Activated CD4-positive, alpha-beta T cell treated with anti-CD3 and anti-CD28 coated beads, Interleukin-2, amount 50 U/mL, for 16 hours (primary cell): Measurements from ENCODE around the gene GEMIN4.
"Not testable (repeated sequence)": the region's sequence is repeated elsewhere in the genome, so short reads cannot be mapped to it uniquely, and the experiment has no call there.

Source experiments
- DNase-seq: peaks from one replicate; pipeline ENCODE4 v3.0.0-alpha.2; 2020

Gene GEMIN4

GRCh38 chr17:699345-699744 lies 52.7 kb downstream of the GEMIN4 start:
- DNase-seq, result no peak

DNA sequence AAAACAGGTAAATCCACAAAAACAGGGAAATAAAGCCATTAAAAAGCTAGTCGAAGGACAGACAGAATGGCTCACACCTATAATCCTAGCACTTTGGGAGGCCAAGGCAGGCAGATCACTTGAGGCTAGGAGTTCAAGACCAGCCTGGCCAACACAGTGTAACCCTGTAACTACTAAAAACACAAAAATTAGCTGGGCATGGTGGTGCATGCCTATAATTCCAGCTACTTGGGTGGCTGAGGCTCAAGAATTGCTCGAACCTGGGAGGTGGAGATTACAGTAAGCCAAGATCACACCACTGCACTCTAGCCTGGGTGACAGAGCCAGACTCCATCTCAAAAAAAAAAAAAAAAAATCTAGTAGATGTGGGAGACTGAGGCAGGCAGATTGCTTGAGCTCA lies 54.0 kb downstream of the GEMIN4 start:
- not testable (repeated sequence) for DNase-seq

DNA sequence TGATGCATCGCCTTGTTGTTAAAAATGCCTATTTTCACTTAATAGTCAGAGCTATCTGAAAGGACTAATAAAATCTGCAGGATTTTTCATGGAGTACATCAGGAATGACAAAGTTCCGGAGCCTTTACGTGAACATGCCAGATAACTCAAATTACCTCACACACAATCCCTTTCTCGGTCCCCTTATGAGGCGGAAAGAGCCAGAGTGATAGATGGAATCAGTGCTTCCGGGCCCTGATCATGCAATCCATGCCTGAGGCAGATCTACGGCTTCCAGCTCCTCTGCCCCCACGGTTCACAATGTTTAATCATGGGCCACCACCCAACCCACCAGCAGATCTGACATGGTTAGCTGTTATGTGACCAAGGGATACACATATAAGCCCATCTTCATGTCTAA lies 54.4 kb downstream of the GEMIN4 start:
- no peak for DNase-seq

DNA sequence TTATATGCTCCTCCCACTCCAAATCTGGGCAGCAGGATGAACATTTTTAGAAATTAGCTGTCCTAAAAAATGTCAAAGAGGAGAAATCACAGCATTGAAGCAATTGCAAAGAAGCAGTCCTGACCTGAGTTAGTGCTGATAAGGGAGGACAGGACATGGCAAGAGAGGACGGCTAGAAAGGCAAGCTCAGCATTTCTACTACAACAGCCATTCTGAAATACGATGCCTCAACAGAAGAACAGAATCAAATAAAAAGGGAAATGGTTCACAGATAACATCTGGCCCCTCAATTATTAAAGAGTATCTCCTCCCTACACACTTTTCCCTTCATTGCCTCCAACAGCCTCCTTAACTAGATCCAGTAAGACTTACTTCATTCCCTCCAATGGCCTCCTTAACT lies 55.7 kb downstream of the GEMIN4 start:
- no peak for DNase-seq
